H1 (cell line): ENCODE data around the gene IQGAP3. TPM values are rescaled to one million over a fixed set of nuclear protein-coding genes. Genes with fewer than 3 reads are reported as not detected.

ENCODE experiments used
- HDAC2 ChIP-seq, 2 experiments: fragments of 300-600 bp in 1 of 2; sonication (generic) in 1 of 2; IDR thresholded peaks; 2 replicates each; pipeline ENCODE4 v1.6.1; 2011 to 2012; ENCODE audit warnings: low read depth in 2 of 2, low read length in 2 of 2, mild to moderate bottlenecking in 2 of 2, moderate library complexity in 2 of 2, borderline replicate concordance in 1 of 2, inconsistent platforms in 1 of 2
- polyA plus RNA-seq, 7 experiments: library from polyadenylated mRNA; depleted of rRNA in 3 of 7; stranded (reverse) in 5 of 7; unstranded in 2 of 7; fragments of >200 nt in 5 of 7; fragments of 200-250 nt in 2 of 7; gene quantifications; 1 replicate in 5 of 7; 2 replicates in 1 of 7; 4 replicates in 1 of 7; pipeline versions ENCODE4 v1.2.1 to v1.2.3, GENCODE V29; 2011 to 2013; ENCODE audit warnings: missing spikeins in 2 of 7, mixed read lengths in 2 of 7
- total RNA-seq: library from RNA; stranded (reverse); fragmentation: NEBNext Ultra II Directional; extraction: Animal tissue kit (Norgen Biotek cat#: 25700); gene quantifications from 2 replicates; pipeline ENCODE4 v1.2.1, GENCODE V29; 2021

Gene IQGAP3
- total and polyA plus RNA-seq, 2 of the 8 experiments (the other 6 are each of a cell fraction or from before 2014, with no cell fraction given) = 14.6 to 22.3 TPM

DNA sequence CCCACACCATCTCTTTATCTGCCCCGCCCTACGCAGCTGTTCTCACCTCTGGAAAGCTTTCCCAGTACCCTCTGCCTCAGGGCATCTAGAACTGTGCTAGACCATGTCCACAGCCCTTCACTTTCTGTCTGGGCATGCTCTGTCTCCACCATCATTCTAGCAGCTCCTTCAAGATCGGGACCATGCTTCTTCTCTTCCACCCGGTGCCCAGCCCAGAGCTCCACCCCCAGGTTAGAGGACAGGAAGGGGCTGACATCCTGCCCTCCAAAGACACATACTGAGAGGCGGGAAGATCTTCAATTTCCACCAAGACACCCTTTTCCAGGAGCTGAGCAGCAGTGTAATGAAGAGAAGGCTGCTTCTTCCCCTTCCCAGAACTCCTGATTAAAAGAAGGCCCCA, 44.1 kb downstream of the IQGAP3 start (continued):
- no peak for TF ChIP-seq HDAC2 (IDR thresholded peaks at IDR 0.05; ENCODE audit: borderline replicate concordance in 1 of 2, low read depth in 2 of 2, low read length in 2 of 2)
